HepG2 (cell line): ENCODE data around the gene ZBTB22. TPM values are rescaled to one million over a fixed set of nuclear protein-coding genes. Genes with fewer than 3 reads are reported as not detected.

Experiments used
- AKAP8 ChIP-seq: sonication (generic); formaldehyde crosslinking; IDR thresholded peaks from 2 replicates; pipeline ENCODE4 v1.5.1; 2020; ENCODE audit warnings: mild to moderate bottlenecking, missing genetic modification reagents
- CENPX ChIP-seq: sonication (generic); formaldehyde crosslinking; IDR thresholded peaks from 2 replicates; pipeline ENCODE4 v1.9.0; 2021; ENCODE audit warnings: mild to moderate bottlenecking, missing genetic modification reagents, moderate library complexity
- CERS6 ChIP-seq: sonication (generic); formaldehyde crosslinking; IDR thresholded peaks from 2 replicates; pipeline ENCODE4 v1.5.0; 2020; ENCODE audit warnings: missing genetic modification reagents
- CREM ChIP-seq, 2 experiments: sonication (generic) in 1 of 2; formaldehyde crosslinking in 1 of 2; IDR thresholded peaks; 2 replicates each; pipeline versions ENCODE4 v1.4.0 to v1.6.1; 2016 to 2020; ENCODE audit warnings: antibody characterized with exemption in 1 of 2, mild to moderate bottlenecking in 1 of 2, missing genetic modification reagents in 1 of 2
- DMAP1 ChIP-seq: IDR thresholded peaks from 2 replicates; pipeline ENCODE4 v1.6.1; 2016
- HNRNPH1 ChIP-seq: fragments of 200-400 bp; formaldehyde crosslinking; optimal IDR thresholded peaks from 2 replicates; pipeline ENCODE3; 2017; ENCODE audit warnings: mild to moderate bottlenecking, low read depth, low read length
- IRX3 ChIP-seq: sonication (generic); formaldehyde crosslinking; IDR thresholded peaks from 2 replicates; pipeline ENCODE4 v1.8.1; 2023; ENCODE audit warnings: mild to moderate bottlenecking, low read depth, missing genetic modification reagents, borderline replicate concordance
- MTA1 ChIP-seq: sonication (generic); formaldehyde crosslinking; IDR thresholded peaks from 2 replicates; pipeline ENCODE4 v1.4.0; 2020; ENCODE audit warnings: missing genetic modification reagents, mild to moderate bottlenecking, borderline replicate concordance
- NFATC3 ChIP-seq: sonication (generic); formaldehyde crosslinking; IDR thresholded peaks from 2 replicates; pipeline ENCODE4 v1.5.1; 2020; ENCODE audit warnings: mild to moderate bottlenecking, missing genetic modification reagents
- RORA ChIP-seq: sonication (generic); formaldehyde crosslinking; IDR thresholded peaks from 2 replicates; pipeline ENCODE4 v1.5.0; 2020; ENCODE audit warnings: mild to moderate bottlenecking, missing genetic modification reagents, moderate library complexity
- SAP130 ChIP-seq: IDR thresholded peaks from 2 replicates; pipeline ENCODE4 v1.6.1; 2016; ENCODE audit warnings: low read depth
- UBTF ChIP-seq: sonication (generic); formaldehyde crosslinking; IDR thresholded peaks from 2 replicates; pipeline ENCODE4 v1.4.0; 2020; ENCODE audit warnings: mild to moderate bottlenecking, missing genetic modification reagents
- ZBTB40 ChIP-seq, 2 experiments: fragments of 450-650 bp in 1 of 2; sonication (generic) in 1 of 2; formaldehyde crosslinking in 1 of 2; IDR thresholded peaks; 2 replicates each; pipeline versions ENCODE4 v1.6.1 to v1.8.0; 2016 to 2022; ENCODE audit warnings: antibody characterized with exemption in 1 of 2, mild to moderate bottlenecking in 1 of 2, missing genetic modification reagents in 1 of 2
- ZNF558 ChIP-seq: sonication (generic); formaldehyde crosslinking; IDR thresholded peaks from 2 replicates; pipeline ENCODE4 v1.9.0; 2022; ENCODE audit warnings: mild to moderate bottlenecking, missing genetic modification reagents, borderline replicate concordance
- ZNF883 ChIP-seq: sonication (generic); formaldehyde crosslinking; IDR thresholded peaks from 2 replicates; pipeline ENCODE4 v1.5.1; 2020; ENCODE audit warnings: mild to moderate bottlenecking, missing genetic modification reagents; ENCODE audit errors: not compliant biosample characterization
- polyA plus RNA-seq, 8 experiments: library from polyadenylated mRNA; depleted of rRNA in 3 of 8; stranded (reverse) in 7 of 8; unstranded in 1 of 8; fragments of >200 nt; fragmentation: Illumina TruSeq in 4 of 8; extraction: Trizol in 4 of 8; gene quantifications; 2 replicates each; pipeline versions ENCODE4 v1.2.1 to v1.2.3, GENCODE V29; 2011 to 2016; ENCODE audit warnings: low read depth in 4 of 8, missing spikeins in 1 of 8, mixed read lengths in 1 of 8; ENCODE audit not compliant: insufficient read depth in 1 of 8
- total RNA-seq, 5 experiments: library from RNA; depleted of rRNA; stranded (reverse); fragments of >200 nt; fragmentation: Illumina TruSeq; extraction: Trizol; gene quantifications; 2 replicates each; pipeline ENCODE4 v1.2.3, GENCODE V29; 2016; ENCODE audit warnings: low read depth in 1 of 5

The ZBTB22 gene
- total and polyA plus RNA-seq, 2 of the 13 experiments (the other 11 are each of a cell fraction or from before 2014, with no cell fraction given): 8.0 to 10.6 TPM

DNA sequence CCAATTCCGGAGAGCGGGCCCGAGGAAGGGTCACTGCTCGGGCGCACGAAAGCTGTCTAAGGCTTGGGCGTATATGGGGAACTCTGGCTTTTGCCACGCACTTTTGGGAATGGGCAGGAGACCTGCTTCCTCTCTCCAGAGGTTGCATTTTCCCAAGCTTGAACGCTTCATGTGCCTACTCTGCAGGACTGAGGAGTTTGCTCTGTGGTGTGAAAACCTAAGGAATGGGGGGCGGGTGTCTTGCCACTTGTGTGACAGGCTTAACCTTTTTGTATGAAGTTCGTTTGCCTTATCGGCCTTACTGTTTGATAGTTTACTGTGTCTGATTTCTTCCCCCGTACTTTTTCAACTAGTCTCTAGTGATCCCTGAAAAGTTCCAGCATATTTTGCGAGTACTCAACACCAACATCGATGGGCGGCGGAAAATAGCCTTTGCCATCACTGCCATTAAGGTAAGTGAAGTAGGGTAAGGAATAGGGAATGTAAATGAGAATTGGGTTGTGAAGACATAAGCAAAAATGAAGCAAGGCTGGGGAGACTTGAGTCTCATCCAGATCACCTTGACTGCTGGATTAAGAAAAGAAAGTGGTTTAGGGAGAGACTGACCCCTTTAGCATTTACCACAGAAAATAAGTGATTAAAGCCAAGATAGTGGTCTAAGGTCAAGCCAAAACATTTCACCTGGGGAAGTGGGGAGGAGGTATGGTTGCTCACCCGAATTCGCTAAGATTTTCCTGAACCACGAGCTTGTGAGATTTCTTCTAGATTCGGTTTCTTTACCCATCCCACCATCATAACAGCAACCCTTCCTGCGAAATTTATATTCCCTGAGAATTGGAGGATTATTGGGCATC, 45.0 kb downstream of the ZBTB22 start (continued):
- no peak for TF ChIP-seq ZBTB40 (IDR thresholded peaks at IDR 0.05)
- peak; percentile 10 for TF ChIP-seq ZBTB40 (CRISPR knock-in tag; IDR thresholded peaks at IDR 0.05)
- no peak; the same call in 1 of the 2 replicates for TF ChIP-seq ZNF558
- 0 out of 2 replicates have a peak, but pooled peaks have one; percentile 19 for TF ChIP-seq SAP130
- TF ChIP-seq MTA1: no peak
- TF ChIP-seq CENPX (CRISPR knock-in tag): no peak
- no peak for TF ChIP-seq RORA (CRISPR knock-in tag)
- TF ChIP-seq AKAP8 (CRISPR knock-in tag): no peak
- no peak for TF ChIP-seq CREM (IDR thresholded peaks at IDR 0.05)
- no peak for TF ChIP-seq CREM (CRISPR knock-in tag; IDR thresholded peaks at IDR 0.05)
- TF ChIP-seq UBTF (CRISPR knock-in tag): peak; percentile 3; the same call in 1 of the 2 replicates
- no peak for TF ChIP-seq ZNF883 (CRISPR knock-in tag)
- TF ChIP-seq NFATC3 (CRISPR knock-in tag): peak; percentile 40; the same call in 1 of the 2 replicates
- peak; percentile 75 for TF ChIP-seq DMAP1
- TF ChIP-seq HNRNPH1: peak; percentile 58
- peak; percentile 67; the same call in 1 of the 2 replicates for TF ChIP-seq CERS6 (CRISPR knock-in tag)
- no peak for TF ChIP-seq IRX3
